HG03108 (cell line): ENCODE data around the gene SND1.

Source experiments
- ATAC-seq: cut with Tn5 transposase; IDR thresholded peaks from one replicate; pipeline ENCODE4 v1.9.1; 2021; ENCODE audit warnings: moderate library complexity; ENCODE audit not compliant: unreplicated experiment

SND1 gene

GRCh38 chr7:127885843-127886242 is 233.8 kb downstream of the SND1 start:
- ATAC-seq: no peak

GRCh38 chr7:127886248-127886647 is 234.3 kb downstream of the SND1 start:
- no peak for ATAC-seq

- no peak for ATAC-seq
These were observed 235.1 kb downstream of the SND1 start for GRCh38 chr7:127887096-127887495.

- ATAC-seq: no peak
These were observed 235.6 kb downstream of the SND1 start for GRCh38 chr7:127887631-127888030.

GRCh38 chr7:127888411-127888810 is 236.4 kb downstream of the SND1 start:
- ATAC-seq: no peak

- no peak for ATAC-seq
These were observed 236.8 kb downstream of the SND1 start for GRCh38 chr7:127888825-127889224.

- no peak for ATAC-seq
These were observed 237.7 kb downstream of the SND1 start for GRCh38 chr7:127889677-127890076.

GRCh38 chr7:127890726-127891125 is 238.7 kb downstream of the SND1 start:
- ATAC-seq: no peak

- no peak for ATAC-seq
These were observed 239.2 kb downstream of the SND1 start for GRCh38 chr7:127891144-127891543.

GRCh38 chr7:127891854-127892438 is 240.0 kb downstream of the SND1 start:
- no peak for ATAC-seq

- no peak for ATAC-seq
These were observed 240.7 kb downstream of the SND1 start for GRCh38 chr7:127892488-127893314.

GRCh38 chr7:127893547-127893946 is 241.6 kb downstream of the SND1 start:
- no peak for ATAC-seq

GRCh38 chr7:127894588-127894987 is 242.6 kb downstream of the SND1 start:
- no peak for ATAC-seq

- no peak for ATAC-seq
These were observed 243.4 kb downstream of the SND1 start for GRCh38 chr7:127895360-127895759.

GRCh38 chr7:127895814-127896280 is 243.9 kb downstream of the SND1 start:
- no peak for ATAC-seq

- ATAC-seq: no peak
These were observed 244.7 kb downstream of the SND1 start for GRCh38 chr7:127896659-127897058.

GRCh38 chr7:127897704-127898454 is 245.9 kb downstream of the SND1 start:
- ATAC-seq: no peak

GRCh38 chr7:127899411-127899810 is 247.4 kb downstream of the SND1 start:
- ATAC-seq: no peak

GRCh38 chr7:127900141-127900540 is 248.1 kb downstream of the SND1 start:
- ATAC-seq: no peak

- ATAC-seq: no peak
These were observed 249.0 kb downstream of the SND1 start for GRCh38 chr7:127900732-127901685.
